Measurements from ENCODE around the gene NFIX. TPM values are rescaled to one million over a fixed set of nuclear protein-coding genes. Genes with fewer than 3 reads are reported as not detected.
A peak's percentile ranks its signal among the peaks of the same experiment; 100 is the strongest.

Gene NFIX
- total RNA-seq, 1 experiment from 2014 or later = 8.3 TPM

- peak; percentile 92 for DNase-seq (ENCODE audit: low read depth)
Measured at GRCh38 chr19:13055213-13056051, 60.2 kb downstream of the NFIX start.

DNA sequence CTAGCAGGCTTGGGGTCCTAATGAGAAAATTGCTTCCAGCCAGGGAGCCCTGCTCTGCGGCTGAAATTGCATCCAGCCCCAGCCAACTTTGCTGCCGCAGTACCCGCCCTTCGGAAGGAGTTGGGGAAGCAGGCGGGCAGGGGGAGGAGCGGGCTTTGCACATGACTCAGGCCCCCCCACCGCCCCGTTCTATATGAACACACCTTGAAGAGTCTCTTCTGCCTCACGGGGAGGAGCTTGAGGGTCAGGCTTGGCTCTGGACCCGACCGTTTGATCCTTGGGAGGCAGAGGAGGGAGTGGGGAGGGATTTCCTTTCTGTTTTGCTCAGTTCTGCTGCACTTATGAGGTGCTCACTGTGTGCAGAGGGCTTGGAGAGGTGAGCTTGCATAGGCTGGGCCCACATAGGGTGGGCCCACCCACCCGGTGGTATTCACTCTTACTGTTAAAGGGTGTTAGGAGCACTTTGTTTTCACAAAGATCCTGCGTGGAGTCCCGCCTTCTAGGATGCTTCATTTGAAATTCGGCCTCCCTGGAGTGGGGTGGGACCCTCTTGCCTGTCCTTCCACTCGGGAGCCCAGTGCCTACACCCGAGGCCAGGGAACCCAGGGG, 60.9 kb downstream of the NFIX start:
- peak; percentile 96 for DNase-seq (ENCODE audit: low read depth)

GRCh38 chr19:13057147-13057572, 61.9 kb downstream of the NFIX start:
- no peak for DNase-seq (ENCODE audit: low read depth)

GRCh38 chr19:13057744-13058143, 62.5 kb downstream of the NFIX start:
- DNase-seq (ENCODE audit: low read depth) = no peak

GRCh38 chr19:13058951-13059660, 63.8 kb downstream of the NFIX start:
- no peak for DNase-seq (ENCODE audit: low read depth)

GRCh38 chr19:13060233-13060963, 65.1 kb downstream of the NFIX start:
- DNase-seq (ENCODE audit: low read depth) = peak; percentile 71

DNA sequence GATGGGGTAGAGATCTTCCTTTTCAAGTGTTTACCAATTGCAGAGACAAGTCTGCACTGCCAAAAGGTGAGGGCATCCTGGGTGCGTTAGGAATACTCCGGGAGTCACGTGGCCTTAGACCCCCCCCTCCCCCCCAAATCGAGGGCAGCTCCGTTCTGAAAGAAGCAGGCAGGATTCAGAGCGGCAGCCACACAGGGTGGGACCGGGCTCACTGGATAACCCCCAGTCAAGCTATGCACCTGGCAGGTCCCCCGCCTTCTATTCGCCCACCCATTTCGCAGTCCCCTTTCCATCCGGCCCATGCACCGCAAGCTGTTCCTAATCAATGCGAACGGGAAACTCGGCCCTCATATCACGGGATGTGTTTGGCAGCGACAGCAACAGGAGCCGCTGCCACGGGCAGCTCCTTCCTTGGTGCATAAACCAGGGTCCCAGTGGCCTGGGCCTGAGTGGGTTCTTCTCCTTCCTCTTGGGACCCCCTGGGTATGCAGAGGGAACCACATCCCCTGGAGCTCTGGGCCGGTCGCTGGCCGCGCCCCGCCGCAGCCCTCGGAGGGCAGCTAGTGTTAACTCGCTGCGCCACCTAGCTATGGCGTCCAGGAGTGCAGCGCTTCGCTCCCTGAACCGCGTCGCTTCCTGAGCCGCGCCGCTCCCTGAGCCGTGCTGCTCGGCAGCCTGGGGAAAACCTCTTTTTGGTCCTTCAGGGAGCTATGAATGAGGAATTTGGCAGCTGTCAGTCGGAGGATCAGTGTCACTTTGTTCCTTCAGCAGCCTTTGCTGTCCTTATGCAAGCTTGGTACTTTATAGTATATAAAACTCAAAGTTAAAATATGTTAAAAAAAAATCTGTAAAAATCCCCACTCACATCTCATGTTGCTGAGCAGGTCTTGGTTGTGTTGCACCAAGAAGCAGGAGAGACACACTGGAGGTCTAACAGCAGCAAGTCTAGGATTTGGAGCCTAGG, 66.0 kb downstream of the NFIX start:
- peak; percentile 91 for DNase-seq (ENCODE audit: low read depth)

DNA sequence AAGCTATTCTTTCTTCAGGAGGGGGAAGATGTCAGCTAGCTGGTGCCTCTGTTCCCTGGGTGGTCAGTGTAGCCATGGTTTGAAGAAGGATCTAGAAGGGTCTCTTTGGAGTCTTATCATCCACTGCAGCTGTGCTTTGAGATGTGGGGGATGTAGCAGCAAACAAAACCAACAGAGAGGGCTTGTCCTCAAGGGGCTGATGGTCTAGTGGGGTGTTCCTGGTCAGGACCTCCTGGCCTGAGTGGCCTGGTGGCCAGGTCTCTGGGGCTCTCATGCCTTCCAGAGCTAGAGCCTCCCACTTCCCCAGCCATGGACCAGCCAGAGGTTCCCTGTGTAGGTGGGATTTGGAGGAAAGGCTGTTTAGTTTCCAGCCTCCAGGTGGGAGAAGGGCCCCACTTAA, 67.0 kb downstream of the NFIX start:
- no peak for DNase-seq (ENCODE audit: low read depth)

DNA sequence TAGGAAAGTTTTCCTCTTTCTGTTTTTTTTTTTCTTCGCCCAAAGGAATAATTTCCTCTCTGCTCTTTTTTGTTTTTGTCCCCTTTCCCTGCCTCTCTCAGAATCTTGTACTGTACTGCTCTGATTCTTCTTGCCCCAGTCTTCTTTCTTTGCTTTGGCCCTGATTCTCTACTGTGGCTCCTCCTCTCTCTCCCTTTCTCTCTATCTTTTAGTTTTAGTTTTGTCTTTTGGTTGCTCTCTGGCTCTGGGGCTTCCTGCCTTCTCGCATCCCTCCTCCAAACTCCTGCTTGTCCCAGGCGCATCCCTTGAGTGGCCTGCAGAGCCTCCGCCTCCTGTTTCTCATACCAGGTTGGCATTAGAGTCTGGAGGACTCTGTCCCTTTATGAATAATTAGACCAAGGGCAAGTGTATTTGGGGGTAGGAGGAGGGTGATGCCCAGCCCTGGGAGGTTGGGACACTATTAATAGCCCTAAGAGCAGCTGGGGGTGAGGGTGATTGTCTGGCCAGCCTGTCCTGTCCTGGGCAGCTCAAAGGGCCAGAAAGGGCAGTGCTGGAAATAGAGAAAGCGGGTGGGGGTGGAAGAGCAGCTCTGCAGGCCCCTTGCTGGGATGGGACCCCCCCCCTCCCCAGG, 68.3 kb downstream of the NFIX start:
- no peak for DNase-seq (ENCODE audit: low read depth)

- DNase-seq (ENCODE audit: low read depth) = no peak
Measured at GRCh38 chr19:13064092-13064489, 68.8 kb downstream of the NFIX start.

- DNase-seq (ENCODE audit: low read depth) = no peak
Measured at GRCh38 chr19:13066226-13066625, 71.0 kb downstream of the NFIX start.

GRCh38 chr19:13066933-13067807, 71.9 kb downstream of the NFIX start:
- DNase-seq (ENCODE audit: low read depth) = no peak

- no peak for DNase-seq (ENCODE audit: low read depth)
Measured at GRCh38 chr19:13068085-13068846, 73.0 kb downstream of the NFIX start.

DNA sequence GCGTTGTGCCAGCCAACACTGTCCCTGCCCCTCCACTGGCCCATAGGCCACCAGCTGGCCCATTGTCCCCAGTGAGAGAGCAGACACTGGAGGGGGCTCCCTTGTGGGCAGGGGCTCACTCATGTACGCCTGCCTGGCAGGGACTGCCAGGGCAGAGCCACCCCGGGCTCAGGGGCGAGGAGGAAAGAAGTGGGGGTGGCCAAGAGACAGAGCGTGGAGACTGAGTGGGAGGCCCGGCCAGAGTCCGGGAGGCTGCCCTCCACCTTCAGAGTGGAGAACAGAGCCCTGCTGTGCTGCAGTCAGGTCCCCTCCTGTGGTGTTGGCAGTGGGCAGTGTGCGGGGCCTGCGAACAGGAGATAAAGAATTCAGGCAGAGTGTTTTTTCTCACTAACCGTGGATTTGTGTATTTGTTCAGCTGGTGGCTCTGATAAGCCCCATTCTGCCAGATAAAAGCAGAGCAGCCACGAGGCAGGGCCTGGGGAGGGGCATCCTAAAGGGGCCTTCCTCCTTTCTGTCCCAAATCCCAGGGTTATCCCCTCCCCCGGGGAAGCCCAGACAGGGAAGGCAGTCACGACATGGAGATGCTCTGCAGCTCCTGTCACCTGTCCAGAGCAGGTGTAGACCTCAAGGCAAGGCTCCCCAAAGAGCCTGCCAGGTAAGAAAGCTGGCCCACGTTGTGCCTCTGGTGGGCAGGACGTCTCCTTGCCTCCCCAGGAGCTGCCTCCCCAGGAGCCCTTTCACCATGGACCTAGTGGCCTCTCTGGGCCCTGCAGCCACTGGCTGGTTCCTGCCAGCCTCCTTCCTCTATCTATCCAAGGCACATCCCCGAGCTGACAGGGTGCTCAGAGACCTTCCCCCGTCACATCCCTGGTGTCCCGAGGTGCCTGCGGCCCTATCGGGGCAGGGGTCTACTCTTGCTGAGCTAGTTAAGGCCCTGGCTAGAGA, 74.4 kb downstream of the NFIX start:
- no peak for DNase-seq (ENCODE audit: low read depth)

GRCh38 chr19:13070425-13071140, 75.3 kb downstream of the NFIX start:
- no peak for DNase-seq (ENCODE audit: low read depth)

- no peak for DNase-seq (ENCODE audit: low read depth)
Measured at GRCh38 chr19:13071444-13072187, 76.3 kb downstream of the NFIX start.
